ENCODE results near the gene PTPRH.

DNA sequence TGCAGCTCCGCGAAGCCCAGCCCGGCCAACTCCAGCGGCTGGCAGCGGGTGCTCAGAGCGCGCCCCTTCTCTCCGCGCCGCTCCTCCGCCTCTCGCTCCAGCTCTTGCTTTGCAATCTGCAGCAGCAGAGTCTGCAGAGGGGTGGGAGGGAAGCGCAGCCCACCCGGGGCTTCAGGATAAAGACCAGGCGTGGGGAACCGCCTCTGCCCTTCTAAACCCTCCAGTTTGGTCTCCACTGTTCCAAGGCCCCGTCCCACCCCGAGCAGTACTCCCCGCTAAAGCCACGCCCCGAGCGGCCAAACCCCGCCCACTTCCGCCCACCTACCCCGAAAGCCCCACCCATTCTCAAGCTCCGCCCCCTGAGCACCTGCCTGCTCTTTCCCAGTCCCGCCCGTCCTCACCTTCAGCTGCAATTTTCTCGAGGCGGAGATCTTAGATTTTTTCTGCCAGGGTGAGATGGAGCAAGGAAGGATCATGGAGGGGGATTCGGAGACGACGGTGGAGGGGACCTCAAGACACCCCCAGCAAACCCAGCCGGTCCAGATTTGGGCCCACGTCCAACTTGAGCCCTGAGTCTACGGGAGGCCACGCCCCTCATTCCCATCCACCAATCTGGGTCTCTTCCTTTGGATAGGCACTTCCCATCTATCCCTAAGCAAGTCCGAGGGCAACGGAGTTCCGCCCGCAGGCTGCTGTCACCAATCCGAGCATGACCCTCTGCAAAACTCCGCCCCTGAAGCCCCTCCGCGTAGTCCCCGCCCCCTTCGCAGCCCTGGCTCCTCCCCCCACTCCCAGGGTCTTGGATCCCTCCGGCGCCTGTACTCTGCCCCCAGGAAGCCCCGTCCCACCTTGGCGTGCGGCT is 52.9 kb downstream of the PTPRH start:
- TF ChIP-seq, protein P1, sequence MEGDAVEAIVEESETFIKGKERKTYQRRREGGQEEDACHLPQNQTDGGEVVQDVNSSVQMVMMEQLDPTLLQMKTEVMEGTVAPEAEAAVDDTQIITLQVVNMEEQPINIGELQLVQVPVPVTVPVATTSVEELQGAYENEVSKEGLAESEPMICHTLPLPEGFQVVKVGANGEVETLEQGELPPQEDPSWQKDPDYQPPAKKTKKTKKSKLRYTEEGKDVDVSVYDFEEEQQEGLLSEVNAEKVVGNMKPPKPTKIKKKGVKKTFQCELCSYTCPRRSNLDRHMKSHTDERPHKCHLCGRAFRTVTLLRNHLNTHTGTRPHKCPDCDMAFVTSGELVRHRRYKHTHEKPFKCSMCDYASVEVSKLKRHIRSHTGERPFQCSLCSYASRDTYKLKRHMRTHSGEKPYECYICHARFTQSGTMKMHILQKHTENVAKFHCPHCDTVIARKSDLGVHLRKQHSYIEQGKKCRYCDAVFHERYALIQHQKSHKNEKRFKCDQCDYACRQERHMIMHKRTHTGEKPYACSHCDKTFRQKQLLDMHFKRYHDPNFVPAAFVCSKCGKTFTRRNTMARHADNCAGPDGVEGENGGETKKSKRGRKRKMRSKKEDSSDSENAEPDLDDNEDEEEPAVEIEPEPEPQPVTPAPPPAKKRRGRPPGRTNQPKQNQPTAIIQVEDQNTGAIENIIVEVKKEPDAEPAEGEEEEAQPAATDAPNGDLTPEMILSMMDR (IDR thresholded peaks at IDR 0.05; ENCODE audit: low read depth, low read length), result no peak
- no peak for TF ChIP-seq MYC (IDR thresholded peaks at IDR 0.05; ENCODE audit: low read depth, low read length)
- no peak for TF ChIP-seq POLR2A (IDR thresholded peaks at IDR 0.05; ENCODE audit: extremely low read depth, insufficient read length)

Data from NB4 (cell line).